Keratinocyte (primary cell): ENCODE data around the gene METTL8.

Source experiments
- EZH2 ChIP-seq: IDR thresholded peaks from one replicate; pipeline ENCODE4 v1.6.1; 2012; ENCODE audit warnings: inconsistent platforms, mild to moderate bottlenecking, low read length, moderate library complexity
- TF ChIP-seq, protein P1 (sequence below), 3 experiments: IDR thresholded peaks in 1 of 3; conservative IDR thresholded peaks in 1 of 3; optimal IDR thresholded peaks in 1 of 3; 2 replicates in 2 of 3; 3 replicates in 1 of 3; pipeline versions ENCODE3 to v1.5.1; 2011; ENCODE audit warnings: low read length in 3 of 3, mild to moderate bottlenecking in 3 of 3, moderate library complexity in 2 of 3, control low read depth in 1 of 3, inconsistent platforms in 1 of 3; ENCODE audit not compliant: insufficient read depth in 2 of 3; ENCODE audit errors: extremely low read depth in 1 of 3

DNA sequence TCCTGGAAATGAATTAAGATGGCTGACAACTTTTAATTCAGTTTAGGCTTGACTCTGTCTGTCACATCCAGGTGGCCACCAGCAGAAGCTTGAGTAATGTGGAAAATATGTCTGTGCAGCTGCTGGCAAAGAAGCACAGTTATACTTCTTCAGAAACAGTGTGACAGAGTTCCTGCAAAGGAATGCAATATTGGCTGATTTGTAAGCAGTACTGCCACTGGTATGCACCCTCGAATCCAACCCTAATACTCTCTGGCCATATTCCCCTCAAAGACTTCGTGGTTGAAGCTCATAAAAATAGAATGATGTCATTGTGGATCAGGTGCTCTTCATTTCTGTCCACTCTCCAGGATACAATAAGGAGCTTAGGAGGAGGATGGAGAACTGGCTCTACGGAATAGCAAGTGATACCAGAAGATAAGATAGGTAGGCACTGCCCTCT, 86.2 kb downstream of the METTL8 start:
- TF ChIP-seq, protein P1, sequence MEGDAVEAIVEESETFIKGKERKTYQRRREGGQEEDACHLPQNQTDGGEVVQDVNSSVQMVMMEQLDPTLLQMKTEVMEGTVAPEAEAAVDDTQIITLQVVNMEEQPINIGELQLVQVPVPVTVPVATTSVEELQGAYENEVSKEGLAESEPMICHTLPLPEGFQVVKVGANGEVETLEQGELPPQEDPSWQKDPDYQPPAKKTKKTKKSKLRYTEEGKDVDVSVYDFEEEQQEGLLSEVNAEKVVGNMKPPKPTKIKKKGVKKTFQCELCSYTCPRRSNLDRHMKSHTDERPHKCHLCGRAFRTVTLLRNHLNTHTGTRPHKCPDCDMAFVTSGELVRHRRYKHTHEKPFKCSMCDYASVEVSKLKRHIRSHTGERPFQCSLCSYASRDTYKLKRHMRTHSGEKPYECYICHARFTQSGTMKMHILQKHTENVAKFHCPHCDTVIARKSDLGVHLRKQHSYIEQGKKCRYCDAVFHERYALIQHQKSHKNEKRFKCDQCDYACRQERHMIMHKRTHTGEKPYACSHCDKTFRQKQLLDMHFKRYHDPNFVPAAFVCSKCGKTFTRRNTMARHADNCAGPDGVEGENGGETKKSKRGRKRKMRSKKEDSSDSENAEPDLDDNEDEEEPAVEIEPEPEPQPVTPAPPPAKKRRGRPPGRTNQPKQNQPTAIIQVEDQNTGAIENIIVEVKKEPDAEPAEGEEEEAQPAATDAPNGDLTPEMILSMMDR (optimal IDR thresholded peaks at IDR 0.05 in 1 of 3, IDR thresholded peaks at IDR 0.05 in 1 of 3, conservative IDR thresholded peaks at IDR 0.05 in 1 of 3; ENCODE audit: extremely low read depth in 1 of 3, insufficient read depth in 2 of 3, low read length in 3 of 3) = no peak
- no peak for TF ChIP-seq EZH2
